UCSD-AML1 (cell line): Measurements from ENCODE around the gene EIF3A.

Source experiments
- DNase-seq: peaks from one replicate; lab custom pipeline; 2025; ENCODE audit not compliant: unreplicated experiment; lab: John Stamatoyannopoulos, UW

The EIF3A gene

GRCh38 chr10:119007211-119007574 lies 73.4 kb downstream of the EIF3A start:
- no peak for DNase-seq

GRCh38 chr10:119006451-119007210 lies 74.0 kb downstream of the EIF3A start:
- DNase-seq, result no peak

DNA sequence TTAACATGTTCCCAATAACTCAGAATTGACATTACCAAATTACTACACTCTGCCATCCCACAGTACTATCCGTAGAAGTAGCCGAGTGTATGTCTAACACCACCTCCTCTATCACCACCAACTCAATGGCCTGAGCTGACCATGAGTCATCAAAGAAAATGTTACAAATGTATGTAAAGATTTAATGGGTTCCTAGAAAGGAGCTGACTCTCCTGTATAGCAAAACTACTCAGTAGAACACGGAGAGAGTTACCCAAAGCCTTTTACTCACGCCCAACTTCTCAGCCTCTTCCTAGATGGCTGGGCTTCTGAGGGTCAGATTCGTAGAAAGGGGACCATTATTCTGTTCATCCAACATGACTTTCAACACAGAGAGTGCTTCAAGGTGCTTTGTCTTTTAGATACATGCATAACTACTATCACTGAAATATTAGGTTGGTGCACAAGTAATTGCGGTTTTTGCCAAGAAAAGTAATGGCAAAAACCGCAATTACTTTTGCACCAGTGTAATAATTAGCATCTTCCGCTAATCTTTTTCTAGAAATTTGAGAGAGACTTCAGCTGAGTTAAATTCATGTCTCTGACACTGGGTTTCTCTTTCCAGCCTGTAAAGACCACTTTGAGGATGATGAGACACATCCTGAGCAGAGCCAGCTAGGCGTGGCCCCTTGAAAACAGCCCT lies 75.1 kb downstream of the EIF3A start:
- no peak for DNase-seq

- no peak for DNase-seq
These were observed 76.9 kb downstream of the EIF3A start for GRCh38 chr10:119003572-119004289.

GRCh38 chr10:119001717-119002500 lies 78.7 kb downstream of the EIF3A start:
- no peak for DNase-seq

- no peak for DNase-seq
These were observed 82.4 kb downstream of the EIF3A start for GRCh38 chr10:118998183-118998582.

DNA sequence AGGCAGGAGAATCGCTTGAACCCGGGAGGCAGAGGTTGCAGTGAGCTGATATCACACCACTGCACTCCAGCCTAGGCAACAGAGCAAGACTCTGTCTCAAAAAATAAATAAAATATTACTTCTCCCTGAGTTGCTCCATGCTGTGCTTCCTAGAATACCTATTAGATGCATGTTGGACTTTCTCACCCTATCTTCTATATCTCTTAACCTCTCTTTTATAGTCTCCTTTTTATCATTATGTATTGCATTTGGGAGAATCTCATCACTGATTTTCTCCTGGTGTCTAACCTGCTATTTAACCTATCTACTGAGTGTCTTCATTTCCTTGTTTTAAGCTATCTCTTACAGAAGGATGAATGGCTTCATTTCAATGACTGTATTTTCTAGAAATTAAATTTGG lies 83.2 kb downstream of the EIF3A start:
- DNase-seq, result no peak

GRCh38 chr10:118995739-118996138 lies 84.9 kb downstream of the EIF3A start:
- no peak for DNase-seq

- no peak for DNase-seq
These were observed 86.3 kb downstream of the EIF3A start for GRCh38 chr10:118994321-118994720.

- no peak for DNase-seq
These were observed 87.4 kb downstream of the EIF3A start for GRCh38 chr10:118993214-118993613.

- DNase-seq, result no peak
These were observed 88.1 kb downstream of the EIF3A start for GRCh38 chr10:118992496-118992895.

- DNase-seq, result no peak
These were observed 90.3 kb downstream of the EIF3A start for GRCh38 chr10:118990326-118990725.

GRCh38 chr10:118986815-118987790 lies 93.5 kb downstream of the EIF3A start:
- no peak for DNase-seq

GRCh38 chr10:118985576-118985975 lies 95.0 kb downstream of the EIF3A start:
- DNase-seq, result no peak
